Measurements from ENCODE around the gene OVAAL.
A peak's percentile ranks its signal among the peaks of the same experiment; 100 is the strongest.

The OVAAL gene

GRCh38 chr1:180579961-180580611 is 21.3 kb downstream of the OVAAL start:
- Histone ChIP-seq H3K4me1 (ENCODE audit: control insufficient read depth, insufficient read depth, low read length) (no peaks in the 10 kb centered on the region), H3K27ac (ENCODE audit: extremely low read depth, low read depth, low read length) (no peak overlapping the region), H3K4me3 (ENCODE audit: low read depth, low read length) (no peak overlapping the region), H3K9me3 (ENCODE audit: control insufficient read depth, insufficient read depth, low read depth, low read length) (no peaks in the 10 kb centered on the region), H3K36me3 (ENCODE audit: control insufficient read depth in 2 of 2, insufficient read depth in 1 of 2, low read length in 2 of 2) (no peaks in the 10 kb centered on the region)
- ChIA-PET POLR2A (no interaction called here), CTCF (interaction anchor here (0.6 kb wide), 1 partner anchor 1488 kb away, joined by 4 read pairs; no protein-coding TSS in a partner anchor)
- no peak for TF ChIP-seq GFI1B (tag by site-specific recombination; IDR thresholded peaks at IDR 0.05)
- peak; percentile 32; the same call in 1 of the 2 replicates for TF ChIP-seq ZNF133 (tag by site-specific recombination; IDR thresholded peaks at IDR 0.05)

GRCh38 chr1:180581635-180582039 is 22.9 kb downstream of the OVAAL start:
- Histone ChIP-seq H3K27ac (ENCODE audit: extremely low read depth, low read depth, low read length) (no peak overlapping the region), H3K4me1 (ENCODE audit: control insufficient read depth, insufficient read depth, low read length) (no peaks in the 10 kb centered on the region), H3K4me3 (ENCODE audit: low read depth, low read length) (no peak overlapping the region), H3K9me3 (ENCODE audit: control insufficient read depth, insufficient read depth, low read depth, low read length) (no peaks in the 10 kb centered on the region), H3K36me3 (ENCODE audit: control insufficient read depth in 2 of 2, insufficient read depth in 1 of 2, low read length in 2 of 2) (no peaks in the 10 kb centered on the region)
- TF ChIP-seq GLI4 (tag by site-specific recombination; IDR thresholded peaks at IDR 0.05) (no peak), ZNF202 (tag by site-specific recombination; IDR thresholded peaks at IDR 0.05; ENCODE audit: borderline replicate concordance) (no peak), ZNF792 (tag by site-specific recombination; IDR thresholded peaks at IDR 0.05) (no peak), ZNF777 (tag by site-specific recombination; IDR thresholded peaks at IDR 0.05; ENCODE audit: borderline replicate concordance) (no peak), ZNF16 (tag by site-specific recombination; IDR thresholded peaks at IDR 0.05; ENCODE audit: low read depth) (no peak), RBAK (tag by site-specific recombination; IDR thresholded peaks at IDR 0.05) (no peak), HIC1 (tag by site-specific recombination; IDR thresholded peaks at IDR 0.05) (no peak), AEBP2 (tag by site-specific recombination; IDR thresholded peaks at IDR 0.05; ENCODE audit: borderline replicate concordance) (no peak), ZNF140 (tag by site-specific recombination; IDR thresholded peaks at IDR 0.05) (no peak), ZNF10 (tag by site-specific recombination; IDR thresholded peaks at IDR 0.05) (no peak), ZNF518A (tag by site-specific recombination; conservative IDR thresholded peaks at IDR 0.05; ENCODE audit: low read depth) (no peak)
- CTCF ChIA-PET = interaction anchor here (0.6 to 0.7 kb wide), 2 partner anchors 285 to 767 kb away, joined by 3 read pairs; no protein-coding TSS in a partner anchor
- POLR2A ChIA-PET = no interaction called here
